Gastrocnemius medialis (tissue), 4 donors: ENCODE data around the gene NXNL1. TPM values are rescaled to one million over a fixed set of nuclear protein-coding genes. Genes with fewer than 3 reads are reported as not detected.

ENCODE experiments used
- ATAC-seq, 2 donors: fragments of 150-250 bp; one replicate each; pipeline ENCODE4 v1.9.1; 2016
- DNase-seq, 2 donors: peaks; one replicate each; pipeline ENCODE4 v3.0.0-alpha.2; 2019
- H3K27ac ChIP-seq, 4 donors: fragments of 200-600 bp; sonication (generic); 1 replicate in 1 of 4; 2 replicates in 3 of 4; pipeline ENCODE4 v1.5.1; 2016 to 2018; ENCODE audit warnings: mild to moderate bottlenecking in 2 of 4, moderate library complexity in 1 of 4
- H3K27me3 ChIP-seq, 3 donors: fragments of 200-600 bp; sonication (generic) in 2 of 3; 1 replicate in 1 of 3; 2 replicates in 2 of 3; pipeline versions ENCODE4 v1.5.1 to v1.6.0; 2016 to 2019; ENCODE audit warnings: mild to moderate bottlenecking in 1 of 3, moderate library complexity in 1 of 3
- H3K36me3 ChIP-seq, 2 donors: fragments of 200-600 bp; sonication (generic) in 1 of 2; one replicate each; pipeline ENCODE4 v1.5.1; 2017 to 2018
- H3K4me1 ChIP-seq, 2 donors: fragments of 200-600 bp; sonication (generic) in 1 of 2; one replicate each; pipeline ENCODE4 v1.5.1; 2016 to 2017; ENCODE audit warnings: mild to moderate bottlenecking in 2 of 2
- H3K4me3 ChIP-seq, 4 donors: fragments of 200-600 bp; sonication (generic) in 3 of 4; 1 replicate in 1 of 4; 2 replicates in 3 of 4; pipeline ENCODE4 v1.5.1; 2016 to 2019; ENCODE audit warnings: mild to moderate bottlenecking in 2 of 4
- H3K9me3 ChIP-seq, 3 donors: fragments of 200-600 bp; sonication (generic) in 2 of 3; 1 replicate in 1 of 3; 2 replicates in 2 of 3; pipeline ENCODE4 v1.5.1; 2016 to 2019
- POLR2A ChIP-seq, 2 donors: fragments of 450-650 bp; IDR thresholded peaks; one replicate each; pipeline ENCODE4 v1.6.1; 2017; ENCODE audit warnings: antibody characterized with exemption in 2 of 2, mild to moderate bottlenecking in 2 of 2, moderate library complexity in 2 of 2
- in situ Hi-C, 4 donors: fragments of 200-750 bp; cut with MboI; loops; one replicate each; pipeline versions ENCODE4 v1.15.0 to v1.8.0; 2017; ENCODE audit warnings: low sequenced_read_pairs in 4 of 4
- intact Hi-C: fragments of 100-400 bp; cut with DNase I; formaldehyde crosslinking; loops from one replicate; pipeline ENCODE4 v1.15.1; 2023; ENCODE audit warnings: low total_unique reads
- total RNA-seq, 4 donors: library from RNA; depleted of rRNA; stranded (reverse); fragments of >200 nt; gene quantifications; one replicate each; pipeline versions ENCODE4 v1.1.0 to v1.2.3, GENCODE V29; 2016
- TF ChIP-seq, protein P1 (sequence below), 5 experiments: fragments of 450-650 bp in 3 of 5; fragments of 200-600 bp in 2 of 5; sonication (generic) in 2 of 5; IDR thresholded peaks in 4 of 5; conservative IDR thresholded peaks in 1 of 5; 1 replicate in 4 of 5; 2 replicates in 1 of 5; pipeline ENCODE4 v1.5.1; 2016 to 2019; ENCODE audit warnings: antibody characterized with exemption in 5 of 5, mild to moderate bottlenecking in 3 of 5, moderate library complexity in 3 of 5

NXNL1 gene
- total RNA-seq, 4 donors from 2014 or later: not detected

DNA sequence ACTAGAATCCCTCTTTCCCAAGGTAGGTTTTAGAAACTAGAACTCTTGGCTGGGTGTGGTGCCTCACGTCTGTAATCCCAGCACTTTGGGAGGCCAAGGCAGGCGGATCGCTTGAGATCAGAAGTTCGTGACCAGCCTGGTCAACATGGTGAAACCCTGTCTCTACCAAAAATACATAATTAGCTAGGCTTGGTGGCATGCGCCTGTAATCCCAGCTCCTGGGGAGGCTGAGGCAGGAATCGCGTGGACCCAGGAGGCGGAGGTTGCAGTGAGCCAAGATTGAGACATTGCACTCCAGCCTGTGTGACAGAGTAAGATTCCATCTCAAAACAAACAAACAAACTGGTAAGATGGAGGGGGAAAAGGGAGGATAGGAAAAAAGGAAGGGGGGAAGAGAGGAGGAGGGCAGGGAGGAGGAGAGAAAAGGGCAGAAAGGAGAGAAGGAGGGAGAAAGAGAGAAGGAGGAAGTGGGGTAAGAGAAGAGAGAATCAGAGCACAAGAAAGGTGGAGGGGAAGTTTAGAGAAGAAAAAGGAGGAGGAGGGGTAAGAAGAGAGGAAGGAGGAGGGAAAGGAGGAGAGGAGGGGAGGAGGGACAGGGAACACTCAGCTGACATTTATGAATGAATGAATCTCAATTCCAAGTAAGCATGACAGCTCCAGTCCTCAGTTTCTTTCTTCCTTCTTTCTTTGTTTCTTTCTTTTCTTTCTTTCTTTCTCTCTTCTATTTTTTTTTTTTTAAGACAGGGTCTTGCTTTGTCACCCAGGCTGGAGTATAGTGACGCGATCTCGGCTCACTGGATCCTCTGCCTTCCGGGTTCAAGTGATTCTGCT lies 7.0 kb upstream of the NXNL1 start:
- TF ChIP-seq POLR2A (IDR thresholded peaks at IDR 0.05): peak; percentile 32 to 43
- TF ChIP-seq, protein P1, sequence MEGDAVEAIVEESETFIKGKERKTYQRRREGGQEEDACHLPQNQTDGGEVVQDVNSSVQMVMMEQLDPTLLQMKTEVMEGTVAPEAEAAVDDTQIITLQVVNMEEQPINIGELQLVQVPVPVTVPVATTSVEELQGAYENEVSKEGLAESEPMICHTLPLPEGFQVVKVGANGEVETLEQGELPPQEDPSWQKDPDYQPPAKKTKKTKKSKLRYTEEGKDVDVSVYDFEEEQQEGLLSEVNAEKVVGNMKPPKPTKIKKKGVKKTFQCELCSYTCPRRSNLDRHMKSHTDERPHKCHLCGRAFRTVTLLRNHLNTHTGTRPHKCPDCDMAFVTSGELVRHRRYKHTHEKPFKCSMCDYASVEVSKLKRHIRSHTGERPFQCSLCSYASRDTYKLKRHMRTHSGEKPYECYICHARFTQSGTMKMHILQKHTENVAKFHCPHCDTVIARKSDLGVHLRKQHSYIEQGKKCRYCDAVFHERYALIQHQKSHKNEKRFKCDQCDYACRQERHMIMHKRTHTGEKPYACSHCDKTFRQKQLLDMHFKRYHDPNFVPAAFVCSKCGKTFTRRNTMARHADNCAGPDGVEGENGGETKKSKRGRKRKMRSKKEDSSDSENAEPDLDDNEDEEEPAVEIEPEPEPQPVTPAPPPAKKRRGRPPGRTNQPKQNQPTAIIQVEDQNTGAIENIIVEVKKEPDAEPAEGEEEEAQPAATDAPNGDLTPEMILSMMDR (IDR thresholded peaks at IDR 0.05 in 4 of 5, conservative IDR thresholded peaks at IDR 0.05 in 1 of 5): no peak
- in situ Hi-C loops (loop anchor here in 2 of 4 donors (10.0 kb wide), 2 partner anchors 73 to 123 kb away; partner anchors contain the start of gene CCDC194 (in 1 of the 2)), intact Hi-C loops (loop anchor here (2.0 to 5.0 kb wide), 3 partner anchors 45 to 543 kb away; partner anchors contain the start of gene MVB12A)
- peak overlapping the region; percentile 92 to 100 (median 96) for H3K27ac ChIP-seq
- H3K4me1 ChIP-seq: peaks cover 9 to 29% of the 10 kb centered on the region in 2 donors
- no peaks in the 10 kb centered on the region for H3K36me3 ChIP-seq
- H3K4me3 ChIP-seq: peak overlapping the region; percentile 74 to 91 (median 80)
- ATAC-seq (no peak), DNase-seq (peak; percentile 45 to 71)
- H3K9me3 ChIP-seq: no peaks in the 10 kb centered on the region
- no peaks in the 10 kb centered on the region for H3K27me3 ChIP-seq

DNA sequence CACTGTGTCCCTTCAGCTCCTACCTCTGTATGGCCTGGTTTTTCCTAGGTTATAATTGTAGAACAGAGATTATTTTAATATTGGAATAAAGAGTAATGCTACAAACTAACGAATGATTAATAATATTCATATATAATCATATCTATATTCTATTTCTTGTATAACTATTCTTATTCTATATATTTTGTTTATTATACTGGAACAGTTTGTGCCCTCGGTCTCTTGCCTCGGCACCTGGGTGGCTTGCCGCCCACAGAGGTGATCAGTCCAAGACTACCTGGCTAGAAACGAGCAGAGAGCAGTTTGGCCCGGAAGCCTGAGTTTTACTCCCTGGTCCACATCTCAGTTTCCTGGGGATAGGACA lies 5.7 kb upstream of the NXNL1 start:
- no peak for TF ChIP-seq POLR2A (IDR thresholded peaks at IDR 0.05)
- TF ChIP-seq, protein P1 (IDR thresholded peaks at IDR 0.05 in 4 of 5, conservative IDR thresholded peaks at IDR 0.05 in 1 of 5): peak in 1 of 5 experiments; percentile 6
- Histone ChIP-seq H3K27me3 (no peaks in the 10 kb centered on the region), H3K27ac (peak overlapping the region; percentile 92 to 100 (median 96)), H3K36me3 (no peaks in the 10 kb centered on the region), H3K9me3 (no peaks in the 10 kb centered on the region), H3K4me1 (peaks cover 9 to 24% of the 10 kb centered on the region in 2 donors), H3K4me3 (no peak overlapping the region)
- intact Hi-C loops (loop anchor here (1.0 to 5.0 kb wide), 5 partner anchors 13 to 544 kb away; partner anchors contain the start of gene MVB12A), in situ Hi-C loops (loop anchor here in 2 of 4 donors (10.0 kb wide), 2 partner anchors 72 to 122 kb away; partner anchors contain the start of gene CCDC194 (in 1 of the 2))
- no peak for DNase-seq
- ATAC-seq: no peak

DNA sequence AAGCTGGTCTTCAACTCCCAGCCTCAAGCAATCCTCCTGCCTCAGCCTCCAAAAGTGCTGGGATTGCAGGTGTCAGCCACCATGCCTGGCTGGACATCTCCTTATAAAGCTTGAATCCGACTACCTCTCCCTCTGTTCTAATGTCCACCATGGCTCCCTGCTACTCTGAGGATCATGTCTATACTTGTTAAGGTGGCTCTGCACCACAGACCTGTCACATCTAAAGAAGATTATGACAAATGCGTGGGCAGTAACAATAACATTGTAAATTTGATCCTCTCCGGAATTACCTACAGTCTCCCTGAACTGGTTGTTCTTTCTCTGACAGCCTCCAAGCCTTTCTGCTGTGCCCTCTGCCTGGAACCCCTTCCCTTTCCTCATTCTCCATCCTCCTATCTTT lies 1.8 kb downstream of the NXNL1 start:
- ATAC-seq (no peak), DNase-seq (no peak)
- in situ Hi-C loops (loop anchor here in 1 of 4 donors (10.0 kb wide), 1 partner anchor 116 kb away; no protein-coding TSS in a partner anchor), intact Hi-C loops (no loop called here)
- no peak for TF ChIP-seq POLR2A (IDR thresholded peaks at IDR 0.05)
- TF ChIP-seq, protein P1 (IDR thresholded peaks at IDR 0.05 in 4 of 5, conservative IDR thresholded peaks at IDR 0.05 in 1 of 5): no peak
- Histone ChIP-seq H3K4me1 (no peaks in the 10 kb centered on the region), H3K4me3 (no peak overlapping the region), H3K9me3 (no peaks in the 10 kb centered on the region), H3K27me3 (peaks cover 37 to 54% (median 52%) of the 10 kb centered on the region in 3 donors), H3K27ac (no peak overlapping the region), H3K36me3 (no peaks in the 10 kb centered on the region)

DNA sequence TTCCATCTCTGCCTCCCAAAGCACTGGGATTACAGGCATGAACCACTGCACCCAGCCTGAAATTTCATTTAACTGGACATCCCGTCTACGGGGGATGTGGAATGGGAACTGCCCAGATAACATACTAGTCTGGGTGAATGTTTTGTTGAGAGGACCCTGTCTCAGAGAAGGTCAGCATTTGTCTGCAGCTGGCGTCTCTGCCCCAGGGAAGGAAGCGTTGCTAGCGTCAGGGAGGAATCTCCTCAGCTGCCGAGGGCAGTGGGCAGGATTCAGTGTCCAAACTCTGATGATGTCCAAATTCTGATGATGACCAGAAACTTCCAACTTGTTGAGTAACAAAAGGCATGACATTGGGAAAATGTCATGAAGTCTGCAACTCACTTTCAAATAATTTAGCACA lies 3.1 kb downstream of the NXNL1 start:
- H3K27ac ChIP-seq: no peak overlapping the region
- H3K9me3 ChIP-seq: no peaks in the 10 kb centered on the region
- no peaks in the 10 kb centered on the region for H3K36me3 ChIP-seq
- H3K4me1 ChIP-seq: peaks cover 0 to 6% of the 10 kb centered on the region in 2 donors
- in situ Hi-C loops: loop anchor here in 1 of 4 donors (10.0 kb wide), 1 partner anchor 117 kb away; no protein-coding TSS in a partner anchor
- ATAC-seq: no peak
- intact Hi-C loops: no loop called here
- H3K4me3 ChIP-seq: no peak overlapping the region
- no peak for DNase-seq
- TF ChIP-seq, protein P1 (IDR thresholded peaks at IDR 0.05 in 4 of 5, conservative IDR thresholded peaks at IDR 0.05 in 1 of 5): no peak
- no peak for TF ChIP-seq POLR2A (IDR thresholded peaks at IDR 0.05)
- H3K27me3 ChIP-seq: peaks cover 44 to 61% (median 56%) of the 10 kb centered on the region in 3 donors
